A549 (cell line): ENCODE results near the gene MYO9A.

ENCODE experiments used
- CBX2 ChIP-seq: fragments of 200-600 bp; sonication (generic); IDR thresholded peaks from 2 replicates; pipeline ENCODE4 v1.6.1; 2016; ENCODE audit warnings: low read depth, mild to moderate bottlenecking, borderline replicate concordance
- TF ChIP-seq, protein P1 (sequence below): fragments of >200 bp; sonication (Bioruptor Twin); formaldehyde crosslinking; IDR thresholded peaks from 3 replicates; pipeline ENCODE4 v1.5.1; 2016

DNA sequence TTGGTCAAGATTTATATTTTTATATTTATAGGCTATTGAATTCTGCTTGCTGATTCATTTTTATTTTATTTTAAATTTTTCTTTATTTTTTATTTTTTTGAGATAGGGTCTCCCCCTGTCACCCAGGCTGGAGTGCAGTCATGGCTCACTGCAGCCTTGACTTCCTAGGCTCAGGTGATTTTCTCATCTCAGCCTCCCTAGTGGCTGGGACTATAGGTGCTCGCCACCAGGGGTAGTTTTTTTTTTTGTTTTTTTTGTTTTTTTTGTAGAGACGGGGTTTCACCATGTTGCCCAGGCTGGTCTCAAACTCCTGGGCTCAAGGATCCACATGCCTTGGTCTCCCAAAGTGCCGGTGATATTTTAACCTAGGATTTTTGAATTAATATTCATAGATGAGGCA is 276.4 kb downstream of the MYO9A start:
- TF ChIP-seq CBX2, result no peak
- TF ChIP-seq, protein P1, sequence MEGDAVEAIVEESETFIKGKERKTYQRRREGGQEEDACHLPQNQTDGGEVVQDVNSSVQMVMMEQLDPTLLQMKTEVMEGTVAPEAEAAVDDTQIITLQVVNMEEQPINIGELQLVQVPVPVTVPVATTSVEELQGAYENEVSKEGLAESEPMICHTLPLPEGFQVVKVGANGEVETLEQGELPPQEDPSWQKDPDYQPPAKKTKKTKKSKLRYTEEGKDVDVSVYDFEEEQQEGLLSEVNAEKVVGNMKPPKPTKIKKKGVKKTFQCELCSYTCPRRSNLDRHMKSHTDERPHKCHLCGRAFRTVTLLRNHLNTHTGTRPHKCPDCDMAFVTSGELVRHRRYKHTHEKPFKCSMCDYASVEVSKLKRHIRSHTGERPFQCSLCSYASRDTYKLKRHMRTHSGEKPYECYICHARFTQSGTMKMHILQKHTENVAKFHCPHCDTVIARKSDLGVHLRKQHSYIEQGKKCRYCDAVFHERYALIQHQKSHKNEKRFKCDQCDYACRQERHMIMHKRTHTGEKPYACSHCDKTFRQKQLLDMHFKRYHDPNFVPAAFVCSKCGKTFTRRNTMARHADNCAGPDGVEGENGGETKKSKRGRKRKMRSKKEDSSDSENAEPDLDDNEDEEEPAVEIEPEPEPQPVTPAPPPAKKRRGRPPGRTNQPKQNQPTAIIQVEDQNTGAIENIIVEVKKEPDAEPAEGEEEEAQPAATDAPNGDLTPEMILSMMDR, result no peak
